ENCODE measurements around the gene CA9.

Gene CA9

DNA sequence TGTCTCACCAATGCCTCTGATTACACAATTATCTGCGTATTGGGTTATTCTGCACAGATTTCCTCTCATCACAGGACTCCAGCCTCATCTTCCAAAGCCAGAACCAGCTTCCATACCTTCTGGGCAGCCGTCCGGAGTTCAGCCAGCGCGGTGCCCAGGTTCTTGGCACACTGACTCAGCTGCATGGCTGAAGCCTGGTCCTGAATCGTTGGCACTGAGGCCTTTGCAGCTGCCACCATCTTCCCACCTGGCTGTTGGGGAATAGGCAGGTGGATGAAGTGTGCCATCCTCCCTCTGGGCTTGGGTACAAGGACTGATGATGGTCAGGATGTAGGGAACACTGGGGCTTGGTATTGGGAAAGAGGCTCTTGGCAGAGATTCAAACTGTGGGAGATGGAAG lies 40.4 kb downstream of the CA9 start:
- H3K4me3 ChIP-seq (ENCODE audit: low read depth, low read length) = no peak overlapping the region

DNA sequence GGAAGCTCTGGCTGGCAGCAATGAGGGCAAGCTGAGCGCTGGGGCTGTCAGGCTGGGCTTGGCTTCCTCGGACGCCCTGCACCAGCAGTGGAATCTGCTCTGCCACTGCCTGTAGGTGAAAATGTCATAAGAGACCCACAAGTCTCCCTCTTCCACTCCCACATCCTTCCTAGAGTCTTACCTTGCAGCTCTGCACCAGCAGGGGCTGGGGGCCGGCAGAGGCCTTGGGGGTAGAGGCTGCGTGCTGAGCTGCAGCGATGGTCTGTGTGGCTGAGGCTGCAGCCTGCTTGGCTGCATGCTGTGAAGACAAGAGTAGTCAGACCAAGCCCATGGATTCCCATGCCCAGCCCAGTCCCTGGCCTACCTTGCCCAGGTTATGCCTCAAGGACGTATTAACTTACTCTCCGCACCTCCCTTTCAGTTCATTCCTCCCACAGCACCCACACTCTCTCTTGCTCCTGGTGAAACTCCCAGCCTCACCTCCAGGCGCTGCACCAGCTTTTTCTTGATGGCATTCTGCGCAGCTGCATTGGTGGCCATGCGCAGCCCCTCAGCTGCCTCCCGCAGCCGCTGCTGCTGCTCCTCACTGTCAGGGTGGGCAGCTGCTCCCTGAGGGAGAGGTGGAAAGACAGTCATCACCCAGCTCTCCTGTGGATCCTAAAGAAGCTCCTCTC lies 41.0 kb downstream of the CA9 start:
- H3K4me3 ChIP-seq (ENCODE audit: low read depth, low read length) = no peak overlapping the region

- no peak overlapping the region for H3K4me3 ChIP-seq (ENCODE audit: low read depth, low read length)
Measured at GRCh38 chr9:35716230-35716629, 42.5 kb downstream of the CA9 start.

- H3K4me3 ChIP-seq (ENCODE audit: low read depth, low read length) = no peak overlapping the region
Measured at GRCh38 chr9:35717132-35717870, 43.6 kb downstream of the CA9 start.

DNA sequence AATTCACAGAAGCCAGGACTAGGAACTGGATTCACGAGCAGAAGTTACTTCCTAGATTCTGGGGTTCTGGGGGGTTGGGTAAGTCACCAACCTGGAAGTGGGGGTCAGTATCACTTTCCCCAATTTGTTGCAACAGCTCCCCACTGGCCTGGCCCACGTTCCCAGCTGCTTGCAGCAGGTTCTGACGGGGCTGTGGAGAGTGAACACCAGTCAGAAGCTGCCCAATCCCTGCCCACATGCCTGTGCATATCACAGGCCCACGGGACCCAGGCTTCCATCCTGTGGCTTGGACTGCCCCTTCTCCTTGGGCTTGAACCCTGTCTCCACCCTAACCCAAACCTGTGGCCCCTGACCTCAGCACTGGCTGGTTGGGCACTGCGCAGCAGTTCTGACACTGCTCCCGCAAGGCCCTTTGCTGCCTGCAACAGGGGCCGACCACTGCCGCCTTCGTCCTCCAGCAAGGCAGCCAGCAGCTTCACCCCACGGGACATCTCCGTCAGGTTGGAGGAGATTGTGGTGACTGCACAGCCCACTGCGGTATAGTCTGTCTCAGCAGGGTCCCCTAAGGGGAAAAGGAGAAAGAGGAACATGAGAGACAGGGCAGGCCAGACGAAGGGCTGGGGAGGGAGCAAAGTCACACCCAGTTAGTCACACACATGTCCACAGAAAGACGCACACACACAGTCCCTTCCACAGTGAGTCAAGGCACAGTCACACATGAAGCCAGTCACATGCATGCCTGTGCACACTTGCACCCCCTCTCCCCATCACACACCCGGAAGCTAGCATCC lies 45.2 kb downstream of the CA9 start:
- H3K4me3 ChIP-seq (ENCODE audit: low read depth, low read length) = no peak overlapping the region

- H3K4me3 ChIP-seq (ENCODE audit: low read depth, low read length) = no peak overlapping the region
Measured at GRCh38 chr9:35719546-35719945, 45.8 kb downstream of the CA9 start.

DNA sequence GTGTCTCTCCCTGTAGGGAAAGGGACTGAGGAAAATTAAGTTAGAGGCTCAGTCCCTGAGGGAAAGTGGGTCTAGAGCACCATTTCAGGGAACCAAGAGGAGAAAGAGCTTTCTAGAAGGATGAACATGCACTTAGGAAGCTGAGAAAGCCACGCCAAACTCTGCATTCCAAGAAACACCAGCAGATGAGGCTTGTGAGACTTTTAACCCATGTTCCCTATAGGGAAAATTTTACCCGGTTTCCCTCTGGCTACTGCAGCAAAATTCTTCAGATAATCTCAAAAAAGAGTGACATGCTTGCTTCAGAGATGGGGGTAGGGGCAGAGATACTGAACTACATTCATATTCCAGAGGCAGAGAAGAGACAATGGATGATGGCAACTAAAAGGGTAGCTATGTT lies 49.7 kb downstream of the CA9 start:
- no peak overlapping the region for H3K4me3 ChIP-seq (ENCODE audit: low read depth, low read length)

DNA sequence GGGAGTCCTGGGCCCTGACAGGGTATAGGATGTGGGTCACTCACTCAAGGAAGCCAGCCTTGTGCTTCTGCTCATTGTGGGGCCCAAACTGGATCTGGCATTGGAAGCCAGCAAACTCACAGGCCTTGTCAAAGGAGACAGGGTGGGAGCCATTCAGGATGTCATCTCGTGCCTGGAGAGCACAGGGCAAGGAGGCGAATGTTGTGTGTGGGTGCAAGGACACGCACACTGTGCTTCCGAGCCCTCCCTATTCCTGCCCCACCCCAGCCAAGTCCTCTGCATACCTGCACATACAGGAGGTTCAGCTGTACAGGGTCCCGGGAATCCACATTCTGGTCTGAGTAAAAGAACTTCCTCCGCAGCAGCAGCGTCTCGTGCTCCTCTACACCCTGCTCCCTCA lies 50.2 kb downstream of the CA9 start:
- H3K4me3 ChIP-seq (ENCODE audit: low read depth, low read length) = no peak overlapping the region

GRCh38 chr9:35725362-35725761 lies 51.6 kb downstream of the CA9 start:
- no peak overlapping the region for H3K4me3 ChIP-seq (ENCODE audit: low read depth, low read length)

GRCh38 chr9:35726931-35727330 lies 53.2 kb downstream of the CA9 start:
- no peak overlapping the region for H3K4me3 ChIP-seq (ENCODE audit: low read depth, low read length)

DNA sequence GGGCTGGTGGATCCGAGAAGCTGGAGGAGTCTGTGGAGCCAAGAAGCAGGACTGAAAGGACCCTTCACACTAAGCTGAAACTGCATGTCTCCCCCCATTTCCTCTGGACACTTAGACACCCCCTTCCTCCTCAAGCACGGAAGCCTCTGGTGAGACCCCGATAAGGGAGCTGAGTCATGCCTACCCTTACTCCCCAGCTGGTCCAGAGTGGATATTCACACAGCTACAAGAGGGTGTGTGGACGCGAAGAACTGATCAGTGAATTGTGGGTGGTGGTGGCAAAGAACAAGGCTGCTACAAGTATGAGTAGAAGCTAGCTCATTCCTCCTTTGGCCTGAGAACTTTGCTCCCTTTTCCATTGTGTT lies 53.9 kb downstream of the CA9 start:
- H3K4me3 ChIP-seq (ENCODE audit: low read depth, low read length) = no peak overlapping the region

DNA sequence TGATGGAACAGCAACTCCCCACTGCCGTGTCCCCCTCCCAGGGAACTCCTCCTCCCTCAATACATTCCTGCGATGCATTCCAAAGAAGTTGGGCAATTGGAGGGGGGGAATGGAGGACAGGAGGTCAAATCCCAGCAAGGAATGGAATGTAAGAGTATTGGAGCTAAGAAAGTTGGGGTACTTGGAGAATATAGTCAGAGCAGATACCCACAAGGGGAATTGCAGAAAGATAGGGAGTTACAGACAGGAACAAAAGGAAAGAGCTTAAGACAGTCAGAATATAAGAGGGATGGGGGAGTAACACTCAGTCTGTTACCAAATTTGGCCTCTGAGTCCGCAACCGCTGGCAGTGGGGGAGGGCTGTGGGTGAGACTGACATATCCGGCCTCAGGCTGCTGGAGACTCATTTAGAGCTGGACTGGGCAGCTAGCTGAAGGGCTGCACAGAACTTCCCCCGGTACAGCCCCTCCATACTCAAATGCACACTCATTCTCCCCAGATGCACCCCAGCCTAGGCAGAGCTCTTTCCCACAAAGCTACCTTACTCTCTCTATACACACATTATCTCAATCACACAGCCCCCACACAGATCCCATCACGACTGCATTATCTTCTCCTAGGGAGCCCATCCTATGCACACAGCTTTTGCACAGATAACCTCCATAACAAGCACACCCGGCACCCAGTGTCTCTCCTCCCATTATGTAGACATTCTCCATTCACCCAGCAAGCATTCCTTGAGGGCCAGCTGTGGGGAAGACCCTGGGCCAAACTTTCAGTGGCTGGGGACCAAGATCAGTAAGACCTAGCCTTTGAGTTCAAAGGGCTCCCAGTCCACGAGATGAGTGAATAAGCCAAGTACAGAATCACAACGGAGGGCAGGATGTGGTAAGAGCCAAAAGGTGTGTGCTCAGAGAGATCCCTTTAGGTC lies 54.6 kb downstream of the CA9 start:
- H3K4me3 ChIP-seq (ENCODE audit: low read depth, low read length) = no peak overlapping the region

DNA sequence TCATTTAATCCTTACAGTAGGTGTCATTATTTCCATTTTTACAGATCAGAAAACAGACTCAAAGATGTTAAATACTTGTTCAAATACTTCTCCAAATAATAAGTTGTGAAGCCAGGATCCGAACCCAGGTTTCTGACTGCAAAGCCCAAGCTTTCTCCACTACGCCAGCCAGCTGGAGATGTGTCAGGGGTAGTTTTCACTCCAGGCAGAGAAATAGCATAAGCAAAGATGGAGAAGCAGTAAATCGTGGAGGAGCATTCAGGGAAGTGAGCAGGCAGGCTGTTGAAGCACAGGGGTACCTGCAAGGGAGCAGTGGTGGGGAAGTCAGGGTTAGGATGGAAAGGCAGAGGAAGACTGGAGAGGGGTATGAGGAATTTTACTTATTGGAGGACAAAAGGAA lies 55.4 kb downstream of the CA9 start:
- no peak overlapping the region for H3K4me3 ChIP-seq (ENCODE audit: low read depth, low read length)

DNA sequence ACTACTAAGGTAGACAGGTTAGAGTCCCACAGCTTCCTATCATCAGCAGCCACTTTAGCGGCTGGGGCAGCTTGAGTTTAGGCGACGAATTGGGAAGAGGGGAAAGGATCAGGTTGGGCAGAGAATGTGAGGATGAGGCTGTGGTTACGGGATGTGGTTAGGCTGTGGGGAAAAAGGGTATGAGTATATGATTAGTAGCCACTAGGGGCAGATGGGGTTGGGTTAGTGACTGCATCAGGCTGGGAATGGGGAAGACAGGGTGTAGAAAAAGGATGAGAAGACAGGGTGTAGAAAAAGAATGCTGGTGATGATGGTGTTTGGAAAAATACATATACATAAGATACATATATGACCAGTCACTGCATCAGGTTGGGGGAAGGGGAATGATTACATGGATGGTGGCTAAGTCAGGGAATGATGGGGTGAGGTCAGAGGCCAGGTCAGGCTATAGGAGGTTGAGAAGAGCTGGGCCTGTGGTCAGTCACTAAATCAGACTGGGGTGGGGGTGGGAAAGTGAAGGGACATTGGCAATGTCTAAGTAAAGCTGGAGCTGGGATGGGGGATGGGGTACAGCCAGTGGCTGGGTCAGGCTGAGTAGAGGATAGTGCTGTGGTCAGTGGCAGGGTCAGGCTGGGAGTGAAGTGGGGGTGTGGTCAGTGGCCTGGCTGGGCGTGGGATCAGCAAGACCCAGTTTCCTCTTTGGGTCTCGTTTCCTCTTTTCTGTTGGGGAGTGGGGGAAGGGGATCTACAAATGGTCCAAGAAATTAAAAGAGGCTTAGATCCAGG lies 56.2 kb downstream of the CA9 start:
- H3K4me3 ChIP-seq (ENCODE audit: low read depth, low read length) = no peak overlapping the region

DNA sequence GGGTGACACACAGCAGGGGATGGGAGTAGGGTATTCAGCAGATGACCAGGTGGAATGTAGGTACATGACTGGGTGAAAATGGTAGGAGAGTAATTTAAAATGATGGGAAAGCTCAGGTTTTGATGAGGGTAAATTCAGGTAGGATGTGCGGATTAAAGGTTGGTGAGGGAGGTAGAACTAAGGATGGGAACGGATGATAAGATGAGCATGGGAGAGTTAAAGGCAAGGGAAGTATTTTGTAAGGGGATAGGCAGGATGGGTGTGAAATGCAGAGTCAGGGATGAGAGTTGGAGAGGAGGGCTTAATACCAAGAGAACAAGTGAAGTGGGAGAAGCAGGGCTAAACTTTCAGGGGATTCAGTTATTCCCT lies 56.7 kb downstream of the CA9 start:
- no peak overlapping the region for H3K4me3 ChIP-seq (ENCODE audit: low read depth, low read length)

Data from iPS-11a (cell line).